Trophoblast cell (in vitro differentiated cells and primary cell): ENCODE measurements around the gene SLC25A25.

Experiments
- DNase-seq, 2 donors: peaks; one replicate each; pipeline ENCODE4 v3.0.0-alpha.2; 2016
- H2AFZ ChIP-seq: 2 replicates; pipeline ENCODE4 v1.6.1; 2013; ENCODE audit warnings: low read length, moderate library complexity, mild to moderate bottlenecking; ENCODE audit not compliant: insufficient read depth, poor library complexity
- H2AK5ac ChIP-seq: 2 replicates; pipeline ENCODE4 v1.6.1; 2013; ENCODE audit warnings: mild to moderate bottlenecking, low read length
- H2BK120ac ChIP-seq: 2 replicates; pipeline ENCODE4 v1.6.1; 2013; ENCODE audit warnings: low read length, mild to moderate bottlenecking, moderate library complexity; ENCODE audit not compliant: insufficient read depth, poor library complexity
- H2BK12ac ChIP-seq: 2 replicates; pipeline ENCODE4 v1.6.1; 2013; ENCODE audit warnings: mild to moderate bottlenecking, low read length, moderate library complexity
- H2BK5ac ChIP-seq: 2 replicates; pipeline ENCODE4 v1.6.1; 2013; ENCODE audit warnings: low read length, low read depth, moderate library complexity, mild to moderate bottlenecking; ENCODE audit not compliant: poor library complexity
- H3K14ac ChIP-seq: 2 replicates; pipeline ENCODE4 v1.6.1; 2013; ENCODE audit warnings: mild to moderate bottlenecking, low read length
- H3K18ac ChIP-seq: 2 replicates; pipeline ENCODE4 v1.6.1; 2013; ENCODE audit warnings: mild to moderate bottlenecking, low read length
- H3K23ac ChIP-seq: 2 replicates; pipeline ENCODE4 v1.6.1; 2013; ENCODE audit warnings: low read length
- H3K27ac ChIP-seq: 2 replicates; pipeline ENCODE4 v1.5.1; 2013; ENCODE audit warnings: low read depth, mild to moderate bottlenecking, inconsistent platforms, low read length, moderate library complexity
- H3K27me3 ChIP-seq: 2 replicates; pipeline ENCODE4 v1.6.1; 2013; ENCODE audit warnings: inconsistent platforms, mild to moderate bottlenecking, low read length, moderate library complexity; ENCODE audit not compliant: insufficient read depth
- H3K36me3 ChIP-seq, 2 experiments: 1 replicate in 1 of 2; 2 replicates in 1 of 2; pipeline ENCODE4 v1.6.1; 2013; ENCODE audit warnings: low read length in 2 of 2, mild to moderate bottlenecking in 2 of 2, moderate library complexity in 1 of 2; ENCODE audit not compliant: insufficient read depth in 2 of 2, control insufficient read depth in 1 of 2
- H3K4ac ChIP-seq: 2 replicates; pipeline ENCODE4 v1.6.1; 2013; ENCODE audit warnings: low read depth, mild to moderate bottlenecking, low read length, moderate library complexity
- H3K4me1 ChIP-seq, 2 experiments: 1 replicate in 1 of 2; 2 replicates in 1 of 2; pipeline ENCODE4 v1.6.1; 2013; ENCODE audit warnings: low read length in 2 of 2, mild to moderate bottlenecking in 2 of 2, moderate library complexity in 1 of 2; ENCODE audit not compliant: insufficient read depth in 2 of 2, control insufficient read depth in 1 of 2
- H3K4me2 ChIP-seq: 2 replicates; pipeline ENCODE4 v1.6.1; 2013; ENCODE audit warnings: inconsistent platforms, mild to moderate bottlenecking, low read length, moderate library complexity
- H3K4me3 ChIP-seq: 2 replicates; pipeline ENCODE4 v1.5.1; 2013; ENCODE audit warnings: mild to moderate bottlenecking, low read depth, low read length, inconsistent platforms
- H3K79me1 ChIP-seq: one replicate; pipeline ENCODE4 v1.6.1; 2013; ENCODE audit warnings: low read length
- H3K79me2 ChIP-seq: 2 replicates; pipeline ENCODE4 v1.6.1; 2013; ENCODE audit warnings: low read length, mild to moderate bottlenecking; ENCODE audit not compliant: control insufficient read depth, insufficient read depth, poor library complexity
- H3K9ac ChIP-seq: 2 replicates; pipeline ENCODE4 v1.6.1; 2013; ENCODE audit warnings: mild to moderate bottlenecking, low read length
- H3K9me3 ChIP-seq: 2 replicates; pipeline ENCODE4 v1.6.1; 2013; ENCODE audit warnings: low read depth, mild to moderate bottlenecking, control low read depth, inconsistent platforms, low read length; ENCODE audit not compliant: insufficient read depth
- H4K12ac ChIP-seq: 2 replicates; pipeline ENCODE4 v1.6.1; 2013; ENCODE audit warnings: low read depth, mild to moderate bottlenecking, low read length, moderate library complexity
- H4K8ac ChIP-seq: 2 replicates; pipeline ENCODE4 v1.6.1; 2013; ENCODE audit warnings: low read depth, mild to moderate bottlenecking, low read length, moderate library complexity
- H4K91ac ChIP-seq: one replicate; pipeline ENCODE4 v1.6.1; 2013; ENCODE audit warnings: low read depth, mild to moderate bottlenecking, low read length, moderate library complexity
- WGBS: extraction: QIAGEN DNeasy Blood & Tissue Kit; methylation state at CpG from one replicate; pipeline ENCODE4 v1.1.7; 2013; ENCODE audit warnings: missing lambda C conversion rate; ENCODE audit not compliant: insufficient read length, insufficient coverage; ENCODE audit errors: extremely low coverage; 5-methylcytosine and 5-hydroxymethylcytosine counted together

The SLC25A25 gene

DNA sequence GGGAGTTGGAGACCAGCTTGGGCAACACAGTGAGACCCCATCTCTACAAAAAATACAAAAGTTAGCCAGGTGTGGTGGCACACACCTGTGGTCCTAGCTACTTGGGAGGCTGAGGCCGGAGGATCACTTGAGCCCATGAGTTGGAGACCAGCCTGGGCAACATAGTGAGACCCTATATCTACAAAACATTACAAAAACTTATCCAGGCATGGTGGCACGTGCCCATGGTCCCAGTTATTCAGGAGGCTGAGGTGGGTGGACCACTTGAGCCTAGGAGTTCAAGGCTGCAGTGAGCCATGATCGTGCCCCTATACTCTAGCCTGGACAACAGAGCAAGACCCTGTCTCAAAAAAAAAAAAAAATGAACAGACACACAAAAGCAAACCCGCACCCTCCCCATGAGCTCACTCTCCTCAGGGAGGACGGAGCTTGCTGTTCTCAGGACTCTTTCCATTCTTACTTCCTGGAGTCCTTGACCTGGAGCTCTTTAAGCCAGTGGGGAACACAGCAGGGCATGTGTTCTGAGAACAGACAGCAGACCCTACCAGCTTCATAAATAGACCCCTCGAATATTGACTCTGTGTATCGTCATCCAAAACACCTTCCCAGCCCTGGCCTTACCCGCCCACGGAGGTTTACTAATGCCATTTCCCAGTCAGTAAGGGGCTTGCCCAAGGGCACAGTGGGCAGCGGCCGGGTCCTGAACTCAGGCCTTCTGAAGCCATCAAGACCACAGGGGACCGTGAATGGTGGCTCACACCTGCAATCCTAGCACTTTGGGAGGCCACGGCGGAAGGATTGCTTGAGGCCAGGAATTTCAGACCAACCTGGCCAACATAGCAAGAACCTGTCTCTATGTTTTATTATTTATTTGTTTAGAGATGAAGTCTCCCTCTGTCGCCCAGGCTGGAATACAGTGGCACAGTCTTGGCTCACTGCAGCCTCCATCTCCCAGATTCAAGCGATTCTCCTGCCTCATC, 48.4 kb downstream of the SLC25A25 start:
- no peak overlapping the region for H3K14ac ChIP-seq
- no peak overlapping the region for H4K12ac ChIP-seq
- no peaks in the 10 kb centered on the region for H3K4me1 ChIP-seq
- H4K8ac ChIP-seq = no peak overlapping the region
- H2AK5ac ChIP-seq = no peak overlapping the region
- no peak overlapping the region for H3K4me2 ChIP-seq
- peaks cover 4% of the 10 kb centered on the region for H3K9me3 ChIP-seq
- no peak overlapping the region for H3K23ac ChIP-seq
- no peak overlapping the region for H2AFZ ChIP-seq
- H3K4ac ChIP-seq = no peak overlapping the region
- no peak overlapping the region for H3K4me3 ChIP-seq
- H2BK5ac ChIP-seq = no peak overlapping the region
- H3K79me1 ChIP-seq = no peaks in the 10 kb centered on the region
- H2BK120ac ChIP-seq = no peak overlapping the region
- no peaks in the 10 kb centered on the region for H3K27me3 ChIP-seq
- H3K27ac ChIP-seq = no peak overlapping the region
- WGBS = no CpG with 5 or more reads among the region's 16 CpGs
- H4K91ac ChIP-seq = no peak overlapping the region
- H3K9ac ChIP-seq = no peak overlapping the region
- no peak overlapping the region for H2BK12ac ChIP-seq
- H3K36me3 ChIP-seq = peaks cover 24% of the 10 kb centered on the region in 2 experiments
- H3K18ac ChIP-seq = no peak overlapping the region
- no peak for DNase-seq
- no peaks in the 10 kb centered on the region for H3K79me2 ChIP-seq

DNA sequence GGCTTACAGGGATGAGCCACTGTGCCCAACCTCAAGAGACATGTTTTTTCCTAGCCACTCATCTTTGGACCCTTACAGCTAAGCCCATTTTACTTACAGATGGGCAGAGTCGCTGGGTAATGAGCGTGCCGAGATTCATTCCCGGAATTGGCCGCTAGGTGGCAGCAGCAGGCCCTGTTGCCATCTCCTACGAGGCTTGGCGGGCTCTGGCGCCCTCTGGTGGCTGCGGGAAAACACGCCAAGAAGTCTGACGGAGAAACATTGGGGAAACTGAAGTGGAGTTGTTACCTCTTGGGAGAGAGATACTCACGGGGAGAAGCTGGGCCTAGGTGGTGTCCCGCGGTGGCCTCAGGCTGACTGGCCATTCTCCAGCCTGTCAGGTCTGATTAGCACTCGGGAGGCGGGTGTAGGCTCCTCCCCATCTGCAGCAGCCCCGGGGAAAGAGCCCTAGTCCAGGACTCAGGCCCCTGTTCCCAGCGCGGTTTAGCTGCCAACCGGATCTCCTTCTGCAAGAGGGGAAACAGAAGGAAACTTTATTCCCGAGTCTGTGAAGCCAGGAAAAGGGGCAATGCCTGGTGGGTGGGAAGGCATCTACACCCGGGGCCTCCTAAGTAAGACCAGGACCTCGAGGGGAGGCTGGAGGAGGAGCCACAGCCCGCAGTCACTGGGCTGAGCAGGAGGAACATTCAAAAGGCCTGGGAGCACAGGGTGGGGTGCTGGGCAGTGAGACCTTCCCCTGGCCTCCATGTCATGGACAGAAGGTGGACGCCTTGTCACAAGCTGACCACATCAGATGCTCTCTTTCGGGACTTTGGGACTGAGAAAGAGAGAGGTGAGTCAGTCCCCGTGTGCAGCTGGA, 49.8 kb downstream of the SLC25A25 start:
- Histone ChIP-seq H3K14ac (no peak overlapping the region), H3K23ac (no peak overlapping the region), H3K79me2 (no peaks in the 10 kb centered on the region), H2AFZ (no peak overlapping the region), H3K9ac (no peak overlapping the region), H3K79me1 (no peaks in the 10 kb centered on the region), H3K4me1 (no peaks in the 10 kb centered on the region), H4K12ac (no peak overlapping the region), H2BK120ac (no peak overlapping the region), H2BK5ac (no peak overlapping the region), H3K36me3 (peaks cover 36% of the 10 kb centered on the region in 2 experiments), H4K91ac (no peak overlapping the region), H2BK12ac (no peak overlapping the region), H3K4me3 (no peak overlapping the region), H3K27me3 (no peaks in the 10 kb centered on the region), H2AK5ac (no peak overlapping the region), H3K18ac (no peak overlapping the region), H3K27ac (no peak overlapping the region), H3K4me2 (peak overlapping the region; percentile 32), H3K4ac (no peak overlapping the region), H3K9me3 (peaks cover 4% of the 10 kb centered on the region), H4K8ac (no peak overlapping the region)
- WGBS = no CpG with 5 or more reads among the region's 27 CpGs
- peak; percentile 89 to 99 for DNase-seq

DNA sequence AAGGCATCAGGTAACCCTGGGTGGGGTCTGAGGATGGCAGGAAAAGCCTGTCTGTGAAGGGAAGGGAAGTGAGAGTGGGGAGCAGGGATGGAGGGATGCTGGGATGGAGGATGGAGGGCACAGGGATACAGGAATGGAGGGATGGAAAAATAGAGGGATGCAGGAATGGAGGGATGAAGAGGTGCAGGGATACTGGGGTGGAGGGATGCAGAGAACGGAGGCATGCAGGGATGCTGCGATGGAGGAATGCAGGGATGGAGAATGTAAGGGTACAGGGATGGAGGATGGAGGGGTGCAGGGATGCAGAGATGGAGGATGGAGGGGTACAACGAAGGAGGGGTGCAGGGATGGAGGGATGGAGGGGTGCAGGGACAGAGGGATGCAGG, 50.4 kb downstream of the SLC25A25 start:
- Histone ChIP-seq H3K23ac (no peak overlapping the region), H2AK5ac (no peak overlapping the region), H3K27me3 (no peaks in the 10 kb centered on the region), H3K4me3 (no peak overlapping the region), H4K91ac (no peak overlapping the region), H2BK12ac (no peak overlapping the region), H2BK120ac (no peak overlapping the region), H4K12ac (no peak overlapping the region), H4K8ac (no peak overlapping the region), H3K27ac (no peak overlapping the region), H2AFZ (no peak overlapping the region), H3K79me2 (no peaks in the 10 kb centered on the region), H3K14ac (no peak overlapping the region), H3K36me3 (peaks cover 38 to 39% of the 10 kb centered on the region in 2 experiments), H3K4me2 (no peak overlapping the region), H2BK5ac (no peak overlapping the region), H3K9me3 (peaks cover 4% of the 10 kb centered on the region), H3K4ac (no peak overlapping the region), H3K79me1 (no peaks in the 10 kb centered on the region), H3K9ac (no peak overlapping the region), H3K4me1 (no peaks in the 10 kb centered on the region), H3K18ac (no peak overlapping the region)
- DNase-seq = no peak
- no CpG with 5 or more reads among the region's 3 CpGs for WGBS

DNA sequence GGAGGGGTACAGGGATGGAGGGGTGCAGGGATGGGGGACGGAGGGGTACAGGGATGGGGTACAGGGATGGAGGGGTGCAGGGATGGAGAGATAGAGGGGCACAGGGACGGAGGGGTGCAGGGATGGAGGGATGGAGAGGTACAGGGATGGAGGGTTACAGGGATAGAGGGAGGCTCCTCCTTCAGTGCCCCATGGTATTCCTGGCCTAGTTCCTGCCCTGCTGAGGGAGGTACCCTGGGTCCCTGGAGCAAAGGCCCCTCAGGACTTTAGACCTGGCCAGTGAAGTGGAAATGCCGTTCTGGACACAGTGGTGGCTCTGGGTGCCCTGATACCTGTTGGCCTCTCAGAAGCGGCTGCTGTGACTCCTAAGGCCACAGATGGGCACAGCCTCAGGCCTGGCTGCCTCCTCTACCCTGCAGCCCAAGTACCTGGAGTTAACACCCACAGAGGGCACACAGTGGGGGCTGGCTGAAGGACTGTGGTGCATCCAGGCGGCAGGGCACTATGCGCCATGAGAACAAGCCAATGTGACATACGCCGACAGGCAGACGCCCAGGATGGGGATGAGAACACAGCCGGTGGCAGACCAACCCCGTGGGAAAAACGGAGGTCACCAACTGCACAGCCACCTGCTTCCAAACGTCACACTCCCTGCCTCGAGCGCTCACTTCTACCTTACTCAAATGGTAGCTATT, 51.1 kb downstream of the SLC25A25 start:
- Histone ChIP-seq H3K9ac (no peak overlapping the region), H3K4me2 (no peak overlapping the region), H4K91ac (no peak overlapping the region), H3K4me3 (no peak overlapping the region), H3K23ac (no peak overlapping the region), H3K27me3 (no peaks in the 10 kb centered on the region), H3K4ac (no peak overlapping the region), H2BK12ac (no peak overlapping the region), H3K14ac (no peak overlapping the region), H2BK120ac (no peak overlapping the region), H3K79me2 (no peaks in the 10 kb centered on the region), H4K12ac (no peak overlapping the region), H2AK5ac (no peak overlapping the region), H3K9me3 (peaks cover 2% of the 10 kb centered on the region), H2AFZ (no peak overlapping the region), H3K18ac (no peak overlapping the region), H2BK5ac (no peak overlapping the region), H4K8ac (no peak overlapping the region), H3K79me1 (no peaks in the 10 kb centered on the region), H3K27ac (no peak overlapping the region), H3K36me3 (peaks cover 38 to 43% of the 10 kb centered on the region in 2 experiments), H3K4me1 (no peaks in the 10 kb centered on the region)
- WGBS = no CpG with 5 or more reads among the region's 15 CpGs
- no peak for DNase-seq
